H9 (cell line): ENCODE data around the gene RNF220. TPM values are rescaled to one million over a fixed set of nuclear protein-coding genes. Genes with fewer than 3 reads are reported as not detected.
A peak's percentile ranks its signal among the peaks of the same experiment; 100 is the strongest.

Experiments
- DNase-seq: peaks from one replicate; pipeline ENCODE4 v3.0.0-alpha.2; 2017
- H2AFZ ChIP-seq: one replicate; pipeline ENCODE4 v1.6.1; 2013; ENCODE audit warnings: mild to moderate bottlenecking, low read length, control low read depth, moderate library complexity
- H2AK5ac ChIP-seq: 2 replicates; pipeline ENCODE4 v1.6.1; 2013; ENCODE audit warnings: low read length, control low read depth, mixed read lengths; ENCODE audit not compliant: insufficient read length
- H2BK120ac ChIP-seq: one replicate; pipeline ENCODE4 v1.6.1; 2013; ENCODE audit warnings: low read depth, mild to moderate bottlenecking, low read length, control low read depth, inconsistent platforms; ENCODE audit not compliant: poor library complexity, severe bottlenecking
- H2BK12ac ChIP-seq: 2 replicates; pipeline ENCODE4 v1.6.1; 2013; ENCODE audit warnings: low read length, control low read depth, mixed read lengths, low read depth; ENCODE audit not compliant: insufficient read length
- H2BK15ac ChIP-seq: 2 replicates; pipeline ENCODE4 v1.6.1; 2013; ENCODE audit warnings: low read depth, low read length, control low read depth
- H2BK20ac ChIP-seq: one replicate; pipeline ENCODE4 v1.6.1; 2013; ENCODE audit warnings: low read depth, mild to moderate bottlenecking, low read length, control low read depth, inconsistent platforms; ENCODE audit not compliant: poor library complexity, severe bottlenecking
- H2BK5ac ChIP-seq: 2 replicates; pipeline ENCODE4 v1.6.1; 2013; ENCODE audit warnings: low read length, control low read depth, mixed read lengths; ENCODE audit not compliant: insufficient read length
- H3K14ac ChIP-seq: 2 replicates; pipeline ENCODE4 v1.6.1; 2013; ENCODE audit warnings: low read length, control low read depth; ENCODE audit not compliant: insufficient read depth
- H3K18ac ChIP-seq: 2 replicates; pipeline ENCODE4 v1.6.1; 2013; ENCODE audit warnings: low read depth, mild to moderate bottlenecking, mixed read lengths, low read length, control low read depth; ENCODE audit not compliant: insufficient read length
- H3K23ac ChIP-seq: 2 replicates; pipeline ENCODE4 v1.6.1; 2013; ENCODE audit warnings: low read length, control low read depth, mixed read lengths, low read depth; ENCODE audit not compliant: insufficient read length
- H3K23me2 ChIP-seq: 2 replicates; pipeline ENCODE4 v1.6.1; 2013; ENCODE audit warnings: low read depth, mild to moderate bottlenecking, mixed read lengths, low read length, control low read depth; ENCODE audit not compliant: insufficient read length, poor library complexity, severe bottlenecking
- H3K27ac ChIP-seq: 2 replicates; pipeline ENCODE4 v1.5.1; 2013; ENCODE audit warnings: low read length, control low read depth, mixed read lengths, low read depth; ENCODE audit not compliant: insufficient read length
- H3K27me3 ChIP-seq: 2 replicates; pipeline ENCODE4 v1.6.1; 2013; ENCODE audit warnings: low read length, control low read depth, inconsistent platforms; ENCODE audit not compliant: insufficient read depth
- H3K4ac ChIP-seq: 2 replicates; pipeline ENCODE4 v1.6.1; 2013; ENCODE audit warnings: low read depth, mild to moderate bottlenecking, control low read depth, inconsistent platforms, low read length, moderate library complexity
- H3K4me1 ChIP-seq: 2 replicates; pipeline ENCODE4 v1.6.1; 2013; ENCODE audit warnings: low read length, control low read depth, inconsistent platforms; ENCODE audit not compliant: insufficient read depth
- H3K4me2 ChIP-seq: 2 replicates; pipeline ENCODE4 v1.6.1; 2013; ENCODE audit warnings: low read length, control low read depth, mixed read lengths; ENCODE audit not compliant: insufficient read length, insufficient read depth
- H3K56ac ChIP-seq: 2 replicates; pipeline ENCODE4 v1.6.1; 2013; ENCODE audit warnings: low read depth, mild to moderate bottlenecking, mixed read lengths, low read length, control low read depth; ENCODE audit not compliant: insufficient read length
- H3K79me1 ChIP-seq: 2 replicates; pipeline ENCODE4 v1.6.1; 2013; ENCODE audit warnings: low read depth, mild to moderate bottlenecking, moderate library complexity, low read length, control low read depth, inconsistent platforms; ENCODE audit not compliant: insufficient read depth, poor library complexity, severe bottlenecking
- H3K79me2 ChIP-seq: 2 replicates; pipeline ENCODE4 v1.6.1; 2013; ENCODE audit warnings: low read length, control low read depth, inconsistent platforms; ENCODE audit not compliant: insufficient read depth
- H3K9ac ChIP-seq: 2 replicates; pipeline ENCODE4 v1.6.1; 2013; ENCODE audit warnings: low read length, control low read depth, mixed read lengths; ENCODE audit not compliant: insufficient read length; ENCODE audit errors: extremely low read depth
- H3K9me3 ChIP-seq: one replicate; pipeline ENCODE4 v1.6.1; 2013; ENCODE audit warnings: low read depth, low read length, inconsistent platforms; ENCODE audit not compliant: control insufficient read depth
- H3T11ph ChIP-seq: one replicate; pipeline ENCODE4 v1.6.1; 2013; ENCODE audit warnings: mild to moderate bottlenecking, low read length, control low read depth, inconsistent platforms
- H4K20me1 ChIP-seq: one replicate; pipeline ENCODE4 v1.6.1; 2013; ENCODE audit not compliant: control insufficient read depth, insufficient read length, insufficient read depth
- H4K5ac ChIP-seq: 2 replicates; pipeline ENCODE4 v1.6.1; 2013; ENCODE audit warnings: low read depth, mild to moderate bottlenecking, mixed read lengths, low read length, control low read depth; ENCODE audit not compliant: insufficient read length
- H4K8ac ChIP-seq: replicated peaks from 2 replicates; pipeline ENCODE4 v1.6.1; 2013; ENCODE audit warnings: low read length, control low read depth, mixed read lengths, low read depth; ENCODE audit not compliant: insufficient read length
- H4K91ac ChIP-seq: 2 replicates; pipeline ENCODE4 v1.6.1; 2013; ENCODE audit warnings: low read depth, mild to moderate bottlenecking, moderate library complexity, mixed read lengths, low read length, control low read depth; ENCODE audit not compliant: insufficient read length
- H3K27ac Mint-ChIP-seq, 3 experiments: 2 replicates in 2 of 3; 3 replicates in 1 of 3; pipeline ENCODE4 v1.8.0; 2020 to 2021; ENCODE audit warnings: mixed read lengths in 3 of 3, mild to moderate bottlenecking in 1 of 3, moderate library complexity in 1 of 3
- H3K27me3 Mint-ChIP-seq: 2 replicates; pipeline ENCODE4 v1.8.0; 2021; ENCODE audit warnings: low read depth, mild to moderate bottlenecking, moderate library complexity, mixed read lengths
- H3K36me3 Mint-ChIP-seq, 3 experiments: 2 replicates in 2 of 3; 3 replicates in 1 of 3; pipeline ENCODE4 v1.8.0; 2020 to 2021; ENCODE audit warnings: low read depth in 3 of 3, mixed read lengths in 3 of 3; ENCODE audit not compliant: insufficient read depth in 1 of 3
- H3K4me1 Mint-ChIP-seq, 2 experiments: 2 replicates each; pipeline ENCODE4 v1.8.0; 2020; ENCODE audit warnings: mixed read lengths in 2 of 2
- H3K4me3 Mint-ChIP-seq, 2 experiments: 2 replicates in 1 of 2; 3 replicates in 1 of 2; pipeline ENCODE4 v1.8.0; 2020 to 2021; ENCODE audit warnings: mild to moderate bottlenecking in 2 of 2, mixed read lengths in 2 of 2, moderate library complexity in 1 of 2
- H3K9me3 Mint-ChIP-seq, 2 experiments: 2 replicates in 1 of 2; 3 replicates in 1 of 2; pipeline ENCODE4 v1.8.0; 2020; ENCODE audit warnings: mild to moderate bottlenecking in 2 of 2, mixed read lengths in 2 of 2, moderate library complexity in 1 of 2
- WGBS: extraction: QIAGEN DNeasy Blood & Tissue Kit; methylation state at CpG from one replicate; pipeline ENCODE4 v1.1.7; 2013; ENCODE audit warnings: missing lambda C conversion rate, low lambda C conversion rate, mixed read lengths; ENCODE audit not compliant: insufficient read length; ENCODE audit errors: extremely low coverage; 5-methylcytosine and 5-hydroxymethylcytosine counted together
- total RNA-seq: library from RNA; stranded (reverse); gene quantifications from 2 replicates; pipeline ENCODE4 v1.2.1, GENCODE V29; 2021
- TF ChIP-seq, protein P1 (sequence below): fragments of 200-600 bp; sonication (generic); conservative IDR thresholded peaks from 3 replicates; pipeline ENCODE4 v1.8.0; 2021; ENCODE audit warnings: antibody characterized with exemption, mild to moderate bottlenecking

The RNF220 gene
- total RNA-seq, 1 experiment from 2014 or later: 109 TPM

GRCh38 chr1:44423591-44424537, 18.8 kb downstream of the RNF220 start:
- H4K20me1 ChIP-seq: no peaks in the 10 kb centered on the region
- H3K23ac ChIP-seq: no peak overlapping the region
- H3K4ac ChIP-seq: no peak overlapping the region
- no peak overlapping the region for H2BK20ac ChIP-seq
- peaks cover 15% of the 10 kb centered on the region for H3K4me1 ChIP-seq
- H2BK12ac ChIP-seq: no peak overlapping the region
- 0 out of 5 replicates have a peak overlapping the region, but pooled peaks of 1 of the 2 experiments have one; percentile 16 for H3K4me3 Mint-ChIP-seq
- H3K14ac ChIP-seq: peak overlapping the region; percentile 52
- H3K79me2 ChIP-seq: 0 out of 2 replicates have a peak, but pooled peaks cover 2% of the 10 kb centered on the region
- H3K79me1 ChIP-seq: no peaks in the 10 kb centered on the region
- H3K27me3 ChIP-seq: peaks cover 2% of the 10 kb centered on the region; the same call in 1 of the 2 replicates
- no peak overlapping the region for H3K9ac ChIP-seq
- TF ChIP-seq, protein P1, sequence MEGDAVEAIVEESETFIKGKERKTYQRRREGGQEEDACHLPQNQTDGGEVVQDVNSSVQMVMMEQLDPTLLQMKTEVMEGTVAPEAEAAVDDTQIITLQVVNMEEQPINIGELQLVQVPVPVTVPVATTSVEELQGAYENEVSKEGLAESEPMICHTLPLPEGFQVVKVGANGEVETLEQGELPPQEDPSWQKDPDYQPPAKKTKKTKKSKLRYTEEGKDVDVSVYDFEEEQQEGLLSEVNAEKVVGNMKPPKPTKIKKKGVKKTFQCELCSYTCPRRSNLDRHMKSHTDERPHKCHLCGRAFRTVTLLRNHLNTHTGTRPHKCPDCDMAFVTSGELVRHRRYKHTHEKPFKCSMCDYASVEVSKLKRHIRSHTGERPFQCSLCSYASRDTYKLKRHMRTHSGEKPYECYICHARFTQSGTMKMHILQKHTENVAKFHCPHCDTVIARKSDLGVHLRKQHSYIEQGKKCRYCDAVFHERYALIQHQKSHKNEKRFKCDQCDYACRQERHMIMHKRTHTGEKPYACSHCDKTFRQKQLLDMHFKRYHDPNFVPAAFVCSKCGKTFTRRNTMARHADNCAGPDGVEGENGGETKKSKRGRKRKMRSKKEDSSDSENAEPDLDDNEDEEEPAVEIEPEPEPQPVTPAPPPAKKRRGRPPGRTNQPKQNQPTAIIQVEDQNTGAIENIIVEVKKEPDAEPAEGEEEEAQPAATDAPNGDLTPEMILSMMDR: no peak
- H4K5ac ChIP-seq: no peak overlapping the region
- H3K27ac Mint-ChIP-seq: peak overlapping the region in 1 of 3 experiments; percentile 40; a peak in 1 of 7 replicates
- H3K56ac ChIP-seq: no peak overlapping the region
- no peak overlapping the region for H2AK5ac ChIP-seq
- H2BK5ac ChIP-seq: no peak overlapping the region
- H3K4me2 ChIP-seq: peak overlapping the region; percentile 20
- peaks cover 69% of the 10 kb centered on the region for H3K27me3 Mint-ChIP-seq
- no peaks in the 10 kb centered on the region for H3K9me3 Mint-ChIP-seq
- no peak for DNase-seq
- no peaks in the 10 kb centered on the region for H3K23me2 ChIP-seq
- H3K18ac ChIP-seq: no peak overlapping the region
- H3K9me3 ChIP-seq: no peaks in the 10 kb centered on the region
- no peak overlapping the region for H2BK15ac ChIP-seq
- WGBS: no CpG with 5 or more reads among the region's 19 CpGs
- H3K4me1 Mint-ChIP-seq: peaks cover 40 to 56% of the 10 kb centered on the region in 2 experiments
- H2BK120ac ChIP-seq: no peak overlapping the region
- H3K27ac ChIP-seq: no peak overlapping the region
- no peak overlapping the region for H3T11ph ChIP-seq
- no peaks in the 10 kb centered on the region; a peak in 1 of 7 replicates for H3K36me3 Mint-ChIP-seq
- H4K91ac ChIP-seq: no peak overlapping the region
- no peak overlapping the region for H4K8ac ChIP-seq
- no peak overlapping the region for H2AFZ ChIP-seq
